ENCODE measurements around the gene PRKCQ. TPM values are rescaled to one million over a fixed set of nuclear protein-coding genes. Genes with fewer than 3 reads are reported as not detected.

The PRKCQ gene
- polyA plus RNA-seq, 4 donors = 14.0 to 17.1 (median 14.2) TPM

GRCh38 chr10:6570893-6571292, 9.2 kb downstream of the PRKCQ start:
- DNase-seq (ENCODE audit: low read depth in 4 of 4, low spot score in 2 of 4) = no peak

DNA sequence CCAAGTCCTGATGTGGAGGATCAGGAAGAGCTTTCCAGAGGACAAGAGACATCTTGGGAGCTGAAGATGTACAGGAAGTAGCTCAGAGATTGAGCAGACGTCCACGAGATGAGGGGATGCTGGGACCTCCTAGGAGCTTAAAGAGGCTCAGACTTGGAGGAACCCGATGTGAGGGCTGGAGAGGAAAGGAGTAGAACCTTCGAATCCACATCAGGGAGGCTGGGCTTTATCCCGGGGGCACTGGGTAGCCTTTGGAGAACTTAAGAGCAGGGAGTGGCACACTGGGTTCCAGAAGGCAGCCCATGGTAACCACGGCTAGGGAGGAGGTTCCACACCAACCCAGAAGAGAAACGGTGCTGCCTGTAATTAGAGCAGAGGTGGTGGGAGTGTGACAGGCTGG, 10.8 kb downstream of the PRKCQ start:
- no peak for DNase-seq (ENCODE audit: low read depth in 4 of 4, low spot score in 2 of 4)

DNA sequence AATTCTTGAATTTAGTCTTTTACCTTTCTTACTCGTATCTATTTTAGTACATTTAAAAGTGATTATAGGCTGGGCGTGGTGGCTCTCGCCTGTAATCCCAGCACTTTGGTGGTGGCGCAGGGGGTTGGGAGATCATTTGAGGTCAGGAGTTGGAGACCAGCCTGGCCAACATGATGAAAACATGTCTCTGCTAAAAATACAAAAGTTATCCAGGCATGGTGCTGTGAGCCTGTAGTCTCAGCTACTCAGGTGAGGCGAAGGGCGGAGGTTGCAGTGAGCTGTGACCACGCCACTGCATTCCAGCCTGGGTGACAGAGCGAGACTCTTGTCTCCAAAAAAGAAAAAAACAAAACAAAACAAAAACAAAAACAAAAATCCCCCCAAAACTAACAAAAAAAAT, 12.2 kb downstream of the PRKCQ start:
- peak in 1 of 4 donors; percentile 23 for DNase-seq (ENCODE audit: low read depth in 4 of 4, low spot score in 2 of 4)

- DNase-seq (ENCODE audit: low read depth in 4 of 4, low spot score in 2 of 4) = no peak
Observed at GRCh38 chr10:6567203-6567703, 12.8 kb downstream of the PRKCQ start.

DNA sequence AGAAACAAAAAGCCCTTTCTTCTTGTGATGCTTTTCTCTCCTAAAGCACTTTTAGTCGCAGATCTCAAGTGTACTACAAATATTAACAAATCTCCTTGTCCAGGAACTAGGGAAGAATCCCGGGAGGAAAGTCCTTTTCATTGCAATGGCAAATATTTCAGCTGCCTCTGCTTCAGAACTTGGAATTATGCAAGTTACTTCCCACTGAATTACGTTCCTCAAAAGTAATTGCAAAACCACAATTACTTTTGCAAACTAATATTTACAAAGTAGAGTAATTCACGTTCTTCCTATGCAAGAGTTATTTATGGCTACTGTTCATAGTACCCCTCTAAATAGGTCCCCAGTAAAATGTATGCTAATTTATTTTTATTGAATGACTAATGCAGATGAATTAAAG, 14.5 kb downstream of the PRKCQ start:
- no peak for DNase-seq (ENCODE audit: low read depth in 4 of 4, low spot score in 2 of 4)

GRCh38 chr10:6564367-6564766, 15.7 kb downstream of the PRKCQ start:
- no peak for DNase-seq (ENCODE audit: low read depth in 4 of 4, low spot score in 2 of 4)

DNA sequence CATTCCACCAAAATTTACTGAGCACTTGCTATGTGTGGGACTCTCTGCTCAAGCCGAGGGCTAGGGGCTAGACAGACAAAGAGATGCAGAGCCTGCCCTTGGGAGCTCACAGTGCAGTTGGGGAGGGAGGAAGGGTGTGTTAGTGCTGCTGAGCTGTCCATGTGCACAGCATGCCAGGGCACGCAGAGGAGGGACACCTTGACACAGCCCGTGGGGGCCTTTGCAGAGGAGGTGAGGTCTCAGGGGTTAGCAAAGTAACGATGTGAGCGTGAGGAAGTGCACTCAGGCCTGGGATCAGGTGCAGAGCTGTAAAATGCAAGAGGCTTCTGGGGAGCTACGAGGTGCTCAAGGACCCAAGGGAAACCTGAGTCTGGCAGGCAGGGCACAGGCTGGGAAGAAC, 16.3 kb downstream of the PRKCQ start:
- no peak for DNase-seq (ENCODE audit: low read depth in 4 of 4, low spot score in 2 of 4)

DNA sequence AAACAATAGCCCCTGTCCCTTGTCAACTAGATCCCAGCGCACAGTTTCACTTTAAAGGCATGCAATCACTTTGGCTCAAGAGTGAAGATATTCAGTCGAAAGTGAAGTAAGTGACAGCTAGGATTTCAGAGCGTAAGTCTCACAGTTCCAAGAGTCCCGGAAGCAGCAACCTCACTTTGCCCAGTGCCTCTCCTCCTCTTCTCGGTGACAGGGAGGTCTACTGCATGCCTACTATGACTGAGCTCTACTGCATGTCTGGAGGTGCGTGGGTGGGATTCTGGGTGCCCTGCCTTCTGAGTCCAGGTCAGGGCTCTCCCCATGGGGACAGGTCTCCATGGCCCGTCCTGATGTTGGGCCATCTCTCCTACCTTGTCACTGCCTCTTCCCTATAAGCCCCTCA, 17.0 kb downstream of the PRKCQ start:
- DNase-seq (ENCODE audit: low read depth in 4 of 4, low spot score in 2 of 4) = no peak

- no peak for DNase-seq (ENCODE audit: low read depth in 4 of 4, low spot score in 2 of 4)
Observed at GRCh38 chr10:6562221-6562620, 17.9 kb downstream of the PRKCQ start.

DNA sequence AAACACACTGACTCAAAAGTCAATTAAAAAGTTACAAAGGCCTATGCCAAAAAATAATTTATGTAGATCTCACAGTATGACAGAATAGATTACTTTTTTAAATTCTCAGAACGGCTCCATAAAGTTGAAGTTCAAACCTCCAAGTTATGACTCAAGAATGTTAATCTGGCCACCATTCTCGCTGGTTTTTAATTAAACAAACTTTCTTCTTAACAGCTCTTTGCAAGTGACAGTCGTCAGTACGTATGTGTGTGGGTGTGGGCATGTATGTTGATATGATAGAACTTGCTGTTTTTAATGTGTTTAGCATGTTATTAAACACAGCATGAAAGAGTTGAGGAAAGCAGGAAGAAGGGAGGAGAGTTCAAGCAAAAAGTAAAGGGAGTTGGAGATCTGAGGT, 18.5 kb downstream of the PRKCQ start:
- no peak for DNase-seq (ENCODE audit: low read depth in 4 of 4, low spot score in 2 of 4)

DNA sequence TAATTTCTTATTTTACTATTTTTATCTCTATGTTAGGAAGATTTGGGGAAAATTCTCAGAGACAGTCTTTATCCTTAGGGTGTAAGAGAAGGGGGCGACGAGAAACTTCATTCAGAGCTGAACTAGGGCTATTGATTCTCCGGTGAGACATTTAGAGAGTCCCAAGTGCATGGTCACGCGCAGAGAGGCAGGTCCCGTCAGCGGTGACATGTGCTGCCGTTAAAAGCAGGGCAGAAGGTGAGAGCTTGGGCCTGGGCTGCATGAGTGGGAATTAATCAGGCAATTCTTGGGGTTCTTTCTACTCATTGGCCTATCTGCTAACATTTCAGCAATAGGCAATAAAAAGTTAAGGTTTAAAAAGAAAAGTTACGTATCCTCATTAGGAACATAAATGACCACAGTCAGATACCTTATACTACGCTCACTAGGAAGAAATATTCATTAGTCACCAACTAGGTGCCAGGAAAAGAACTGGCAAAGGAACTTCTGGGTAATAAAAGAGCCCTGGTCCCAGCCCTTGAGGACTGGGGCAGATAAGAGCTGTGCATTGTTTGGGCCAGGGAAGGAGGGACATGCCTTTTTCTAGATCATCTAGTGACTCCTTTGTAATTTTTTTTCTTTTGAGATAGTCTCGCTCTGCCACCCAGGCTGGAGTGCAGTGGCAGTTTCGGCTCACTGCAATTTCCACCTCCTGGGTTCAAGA, 21.2 kb downstream of the PRKCQ start:
- no peak for DNase-seq (ENCODE audit: low read depth in 4 of 4, low spot score in 2 of 4)

DNA sequence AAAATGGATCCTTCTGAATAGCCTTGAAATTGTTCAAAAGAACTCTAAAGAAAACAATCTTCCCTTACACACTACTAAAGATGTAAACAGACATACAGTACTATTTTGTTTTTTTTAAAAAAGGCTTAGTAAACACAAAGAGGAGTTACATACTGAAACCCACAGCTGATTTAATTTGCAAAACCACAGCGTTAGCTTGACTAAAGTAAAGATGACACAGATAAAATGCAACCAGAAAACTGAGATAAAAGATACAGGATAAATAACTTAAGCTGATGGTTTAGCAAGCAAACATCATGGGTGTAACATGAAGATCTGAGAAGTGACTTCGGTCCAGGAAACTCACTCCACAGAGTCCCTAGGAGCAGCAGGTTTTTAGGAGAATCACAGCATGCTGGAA, 21.8 kb downstream of the PRKCQ start:
- no peak for DNase-seq (ENCODE audit: low read depth in 4 of 4, low spot score in 2 of 4)

DNA sequence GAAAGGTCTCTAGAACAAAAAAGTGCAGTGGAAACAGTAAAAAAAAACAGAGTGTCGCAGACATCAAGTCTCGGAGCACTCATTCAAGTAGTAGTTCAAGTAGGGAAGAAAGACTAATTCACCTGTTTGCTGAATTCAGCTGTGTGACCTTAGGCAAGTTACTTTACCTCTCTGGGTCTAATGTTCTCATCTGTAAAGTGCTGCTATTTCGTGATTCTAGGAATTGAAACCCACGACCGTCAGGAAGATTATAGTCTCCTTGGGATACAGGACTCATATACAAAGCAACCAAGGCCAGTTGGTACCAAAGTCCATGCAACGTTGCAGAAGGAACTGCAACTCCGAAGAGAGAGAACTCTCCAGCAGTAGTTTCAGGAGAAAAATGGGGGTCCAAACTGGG, 26.1 kb downstream of the PRKCQ start:
- no peak for DNase-seq (ENCODE audit: low read depth in 4 of 4, low spot score in 2 of 4)

GRCh38 chr10:6543431-6544005, 36.6 kb downstream of the PRKCQ start:
- DNase-seq (ENCODE audit: low read depth in 4 of 4, low spot score in 2 of 4) = no peak

GRCh38 chr10:6542999-6543430, 37.1 kb downstream of the PRKCQ start:
- DNase-seq (ENCODE audit: low read depth in 4 of 4, low spot score in 2 of 4) = no peak

- no peak for DNase-seq (ENCODE audit: low read depth in 4 of 4, low spot score in 2 of 4)
Observed at GRCh38 chr10:6539833-6540232, 40.2 kb downstream of the PRKCQ start.

DNA sequence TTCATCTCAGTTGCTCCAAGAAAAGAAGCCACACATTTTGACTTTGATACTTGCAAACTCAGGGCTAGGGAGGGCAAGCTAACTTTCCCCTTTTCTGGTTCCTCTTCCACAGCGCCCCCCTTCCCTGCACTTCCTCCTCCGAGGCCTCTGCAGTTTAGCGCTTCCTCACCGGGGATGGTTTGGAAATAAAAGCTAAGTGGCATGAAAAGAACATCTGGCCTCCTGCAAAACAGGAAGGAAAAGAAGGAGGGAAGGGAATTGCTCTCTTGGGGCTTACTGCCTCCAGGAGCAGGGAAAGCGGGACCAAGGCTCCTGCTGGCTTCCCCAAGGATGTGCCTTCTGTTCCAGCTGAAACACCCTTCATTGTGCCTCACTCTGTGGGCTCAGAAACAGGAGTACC, 42.3 kb downstream of the PRKCQ start:
- no peak for DNase-seq (ENCODE audit: low read depth in 4 of 4, low spot score in 2 of 4)

GRCh38 chr10:6536102-6536501, 44.0 kb downstream of the PRKCQ start:
- DNase-seq (ENCODE audit: low read depth in 4 of 4, low spot score in 2 of 4) = no peak

- DNase-seq (ENCODE audit: low read depth in 4 of 4, low spot score in 2 of 4) = no peak
Observed at GRCh38 chr10:6535156-6535764, 44.8 kb downstream of the PRKCQ start.

GRCh38 chr10:6532321-6532720, 47.8 kb downstream of the PRKCQ start:
- no peak for DNase-seq (ENCODE audit: low read depth in 4 of 4, low spot score in 2 of 4)

GRCh38 chr10:6530966-6531365, 49.1 kb downstream of the PRKCQ start:
- DNase-seq (ENCODE audit: low read depth in 4 of 4, low spot score in 2 of 4) = no peak

DNA sequence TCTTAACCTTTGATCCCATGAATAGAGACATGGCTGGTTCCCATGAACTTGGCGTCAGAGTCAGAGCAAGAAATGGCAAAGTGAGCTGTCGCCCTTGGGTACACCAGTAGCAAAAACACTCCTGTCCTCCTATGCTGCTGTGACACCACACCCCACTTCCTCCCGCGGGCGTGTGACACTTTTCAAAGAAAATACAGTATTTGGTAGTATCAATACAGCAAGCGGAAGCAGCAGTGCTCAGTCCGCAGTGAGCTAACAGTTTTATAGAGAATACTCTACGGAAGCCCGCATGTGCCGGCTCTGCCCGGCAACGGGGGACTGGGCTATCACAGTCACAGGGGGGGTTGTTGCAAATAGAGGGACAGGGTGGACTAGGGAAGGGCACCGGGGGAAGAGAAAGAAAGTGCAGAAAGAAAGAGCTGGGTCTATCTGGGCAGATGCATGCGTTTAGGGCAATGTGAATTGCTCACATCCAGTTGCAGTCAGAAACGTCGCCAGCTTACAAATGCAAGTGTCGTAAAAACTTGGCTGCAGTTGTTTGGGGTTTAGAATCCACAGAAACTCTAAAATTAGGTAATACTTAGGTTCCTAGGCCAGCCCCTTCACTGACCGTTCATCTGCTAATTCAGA, 49.8 kb downstream of the PRKCQ start:
- no peak for DNase-seq (ENCODE audit: low read depth in 4 of 4, low spot score in 2 of 4)

Data from left renal cortex interstitium (tissue), 4 donors.